GM18498 (cell line): ENCODE data around the gene NKRF.
"Not testable (repeated sequence)": the region's sequence is repeated elsewhere in the genome, so short reads cannot be mapped to it uniquely, and the experiment has no call there.

Experiments used
- ATAC-seq: cut with Tn5 transposase; IDR thresholded peaks from one replicate; pipeline ENCODE4 v1.9.1; 2021; ENCODE audit warnings: mild to moderate bottlenecking, moderate library complexity; ENCODE audit not compliant: unreplicated experiment

NKRF gene

DNA sequence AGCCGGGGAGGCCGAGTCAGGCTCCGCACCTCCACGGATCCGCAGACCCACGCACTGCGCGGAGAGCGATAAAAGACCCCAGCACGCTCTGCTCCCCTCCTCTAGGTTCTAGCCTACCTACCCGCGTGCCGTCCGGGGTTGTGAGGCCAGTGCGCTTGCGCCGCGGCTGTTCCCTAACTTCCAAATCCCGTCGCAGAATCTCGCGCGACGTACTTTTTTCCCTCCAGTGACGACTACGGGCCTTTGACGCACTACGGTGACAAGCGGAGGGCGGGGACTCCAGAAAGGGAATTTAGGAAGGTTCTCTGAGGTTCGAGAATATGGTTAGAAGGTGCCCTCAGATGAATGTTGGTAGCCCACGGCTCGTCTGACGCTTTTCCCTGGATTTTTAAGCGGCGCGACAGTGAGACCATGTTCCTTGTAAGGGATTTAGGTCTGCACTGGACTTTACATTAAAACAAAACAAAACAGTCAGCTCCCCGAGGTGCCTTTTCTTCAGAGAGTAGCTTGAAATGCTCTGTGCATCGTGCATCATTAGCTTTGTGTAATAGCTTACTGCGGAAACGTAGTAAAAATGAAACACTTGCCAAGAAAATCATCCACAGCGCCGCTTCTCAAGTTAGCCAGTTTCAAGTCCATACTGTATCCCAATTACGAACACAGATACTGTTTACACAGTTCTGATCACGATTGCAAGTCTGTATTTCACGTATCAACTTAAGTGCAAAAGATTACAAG, at the start of gene NKRF:
TSS of gene NKRF (minus strand) at position 145 of the 738 bp plus-strand sequence.
- ATAC-seq, result peak; percentile 83

DNA sequence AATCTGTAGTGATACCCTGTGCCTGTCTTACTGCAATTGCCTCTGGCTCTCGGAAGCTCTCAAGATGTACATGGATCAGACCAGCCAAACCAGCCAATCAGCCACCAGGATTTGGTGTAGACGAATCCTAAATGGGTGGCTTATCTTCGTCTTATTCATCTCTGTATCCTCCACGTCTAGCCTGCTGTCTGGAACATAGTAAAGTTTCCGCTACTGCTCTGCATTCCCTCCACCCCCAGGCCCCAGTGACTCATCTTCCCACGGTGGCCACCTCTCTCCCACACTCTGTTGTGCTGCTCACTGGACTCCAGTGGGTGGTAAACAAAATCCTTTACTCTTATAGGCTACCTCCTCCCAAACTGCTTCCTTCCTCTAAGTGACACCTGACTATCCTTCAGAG, 48.9 kb upstream of the NKRF start:
- no peak for ATAC-seq

DNA sequence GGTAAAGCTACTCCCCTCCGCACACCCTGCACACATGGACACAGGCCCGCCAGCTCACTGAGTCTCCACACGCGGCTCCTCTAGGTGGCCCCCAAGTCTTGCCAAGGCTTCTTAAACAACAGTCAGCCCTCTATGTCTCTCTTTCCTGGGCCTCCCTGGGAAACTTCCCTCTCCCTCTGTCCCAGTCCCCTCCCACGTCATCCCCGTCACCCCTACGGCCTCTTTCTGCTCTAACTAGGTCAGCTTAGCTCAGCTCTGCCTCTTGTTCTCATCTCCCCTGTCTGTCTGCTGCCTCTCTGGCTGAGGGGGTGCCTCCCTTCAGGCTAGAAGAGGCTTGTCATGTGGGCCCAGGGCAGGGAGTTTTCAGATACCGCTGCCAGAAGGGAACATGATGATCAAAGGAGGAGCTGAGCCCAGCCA, 47.9 kb upstream of the NKRF start:
- no peak for ATAC-seq

DNA sequence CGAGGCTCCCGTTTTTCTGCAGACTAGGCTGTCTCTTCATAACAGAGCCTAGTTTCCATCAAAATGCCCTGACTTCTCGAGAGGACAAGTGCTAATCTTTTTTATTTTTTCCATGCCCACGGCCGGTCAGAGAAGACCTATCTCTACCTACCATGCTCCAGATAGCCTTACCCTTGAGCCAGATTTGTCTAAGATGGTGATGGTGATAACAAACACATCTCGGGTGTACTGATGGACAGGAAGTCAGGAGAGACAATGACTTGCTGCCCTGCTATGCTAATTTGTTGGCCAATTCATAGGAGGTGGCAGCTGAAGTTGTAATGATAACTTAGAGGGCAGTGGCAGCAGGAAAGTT, 42.2 kb upstream of the NKRF start:
- ATAC-seq, result peak; percentile 15

DNA sequence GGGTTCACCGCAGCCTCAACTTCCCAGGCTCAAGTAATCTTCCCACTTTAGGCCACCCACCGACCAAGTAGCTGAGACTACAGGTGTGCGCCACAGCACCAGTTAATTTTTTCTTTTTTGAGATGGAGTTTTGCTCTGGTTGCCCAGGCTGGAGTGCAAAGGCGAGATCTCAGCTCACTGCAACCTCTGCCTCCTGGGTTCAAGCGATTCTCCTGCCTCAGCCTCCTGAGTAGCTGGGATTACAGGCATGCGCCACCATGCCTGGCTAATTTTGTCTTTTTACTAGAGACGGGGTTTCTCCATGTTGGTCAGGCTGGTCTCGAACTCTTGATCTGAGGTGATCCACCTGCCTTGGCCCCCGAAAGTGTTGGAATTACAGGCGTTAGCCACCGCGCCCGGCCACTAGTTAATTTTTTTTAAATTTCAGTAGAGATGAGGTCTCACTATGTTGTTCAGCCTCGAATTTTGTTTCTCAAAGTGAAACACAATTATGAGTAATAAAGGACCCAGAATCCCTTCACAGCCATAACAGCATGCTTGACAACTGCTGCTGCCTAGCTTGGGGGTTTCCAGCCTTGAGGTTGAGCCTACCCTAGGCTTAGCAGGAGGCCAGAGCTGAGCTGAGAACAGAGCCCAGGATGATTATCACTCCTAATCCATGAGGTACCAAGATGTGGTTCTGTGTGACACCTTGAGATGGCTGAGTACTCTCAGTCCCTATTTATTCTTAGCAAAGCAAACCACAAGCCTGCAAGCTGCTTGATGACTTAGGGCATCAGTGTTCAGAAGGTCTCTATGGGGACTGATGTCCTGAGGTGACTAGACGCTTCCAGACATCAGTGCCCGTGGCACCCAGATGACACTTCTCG, 41.6 kb upstream of the NKRF start:
- ATAC-seq, result peak; percentile 95

DNA sequence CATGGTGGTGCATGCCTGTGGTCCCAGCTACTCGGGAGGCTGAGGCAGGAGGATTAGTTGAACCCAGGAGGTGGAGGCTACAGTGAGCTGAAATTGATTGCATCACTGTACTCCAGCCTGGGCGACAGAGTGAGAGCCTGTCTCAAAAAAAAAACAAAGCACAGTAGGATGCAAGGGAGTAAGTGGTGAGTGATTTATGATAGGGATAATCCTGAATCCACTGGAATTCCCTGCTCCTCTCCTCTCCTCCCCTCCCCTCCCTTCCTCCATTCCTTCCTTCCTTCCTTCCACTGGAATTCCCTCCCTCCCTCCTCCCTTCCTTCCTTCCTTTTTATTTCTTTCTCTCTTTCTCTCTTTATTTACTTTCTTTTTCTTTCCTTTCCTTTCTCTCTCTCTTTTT, 40.9 kb upstream of the NKRF start:
- no peak for ATAC-seq

DNA sequence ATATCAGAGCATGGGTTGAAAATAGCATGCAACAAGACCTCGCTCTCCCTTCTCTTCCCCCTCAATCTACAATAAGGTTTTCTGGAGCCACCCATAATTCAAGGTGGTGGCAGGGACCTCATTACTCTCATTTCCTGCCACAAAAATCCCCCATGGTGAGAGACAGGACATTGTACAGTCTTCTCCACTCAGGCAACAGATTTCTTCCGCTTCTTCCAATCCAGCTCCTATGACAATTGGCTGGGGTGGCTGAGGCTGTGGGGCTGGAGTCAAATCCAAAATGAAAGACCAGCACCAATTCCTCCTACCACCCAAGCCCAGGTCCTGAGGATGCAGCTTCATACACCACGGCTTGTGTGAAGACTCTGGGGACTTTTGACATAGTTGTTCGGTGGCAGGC, 40.3 kb upstream of the NKRF start:
- ATAC-seq, result no peak

DNA sequence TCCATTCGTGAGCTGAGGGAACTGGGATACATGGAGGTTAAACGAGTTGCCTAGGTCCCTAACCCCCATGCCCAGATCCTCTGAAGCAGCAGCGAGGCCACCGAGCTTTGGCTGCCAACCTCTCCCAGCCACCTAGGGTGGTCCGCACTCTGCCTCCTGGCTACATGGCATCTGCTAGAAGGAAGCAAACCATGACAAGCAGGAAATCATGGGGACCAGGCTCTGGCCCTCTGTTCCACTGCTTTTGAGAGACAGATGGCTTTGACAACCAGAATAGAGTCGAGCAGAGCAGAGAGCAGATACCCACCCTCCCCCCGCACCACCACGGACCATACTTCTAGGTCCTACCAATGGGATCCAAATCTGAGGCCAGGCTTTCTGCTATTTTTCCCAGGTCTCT, 37.5 kb upstream of the NKRF start:
- ATAC-seq, result no peak

DNA sequence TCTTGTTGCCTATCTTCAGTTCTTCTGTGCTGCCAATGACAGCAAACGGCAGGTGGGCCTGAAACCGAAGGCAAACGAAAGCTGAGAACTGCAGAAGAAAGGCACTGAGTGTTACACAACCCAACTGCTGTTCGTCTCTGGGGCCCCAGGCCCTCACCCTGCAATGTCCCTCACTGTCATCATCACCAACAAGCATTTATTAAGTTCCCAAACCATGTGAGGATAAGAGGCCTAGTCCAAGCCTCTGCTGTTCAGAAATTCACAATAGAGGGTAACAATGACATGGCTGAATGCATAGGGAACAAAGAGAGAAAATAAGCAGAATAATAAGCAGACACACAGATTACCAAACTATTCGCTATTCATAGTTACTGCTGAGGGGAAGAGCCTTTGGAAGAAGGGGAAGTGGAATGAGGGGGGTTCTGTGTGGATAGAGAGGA, 34.5 kb upstream of the NKRF start:
- no peak for ATAC-seq

DNA sequence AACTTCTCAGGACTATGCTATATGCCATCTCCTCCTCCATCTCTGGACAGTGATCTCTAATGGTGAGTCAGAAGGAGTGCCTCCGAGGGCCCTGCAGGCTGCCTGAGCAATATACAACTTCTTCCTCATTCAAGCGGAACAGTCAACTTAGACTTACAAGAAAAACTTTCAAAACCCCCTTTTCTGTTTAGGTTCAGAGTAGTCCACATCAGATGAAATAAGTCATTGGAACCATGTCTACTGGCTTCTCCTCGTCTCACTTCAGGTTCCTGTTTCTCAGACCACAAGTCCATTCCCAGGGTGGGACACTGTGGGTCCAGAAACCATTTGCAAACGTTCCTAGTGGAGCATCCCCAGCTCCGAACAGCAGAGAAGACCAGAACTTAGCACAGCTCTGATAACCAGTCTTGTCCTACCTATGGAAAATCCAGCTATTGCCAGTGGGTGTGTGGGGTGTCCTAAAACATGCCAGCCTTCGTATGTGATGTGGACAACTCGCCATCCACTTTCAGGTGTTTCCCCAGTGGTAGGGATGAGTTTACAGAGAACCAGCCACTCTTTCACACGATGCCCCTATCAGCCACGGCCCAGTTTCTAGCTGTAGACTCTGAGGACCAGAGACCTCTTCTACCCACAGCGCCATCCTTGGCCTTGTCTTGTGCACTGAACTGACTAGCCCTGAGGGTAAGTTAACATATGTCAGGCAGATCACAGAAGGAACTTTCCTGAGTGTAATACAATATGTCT, 32.7 kb upstream of the NKRF start:
- ATAC-seq, result peak; percentile 69

DNA sequence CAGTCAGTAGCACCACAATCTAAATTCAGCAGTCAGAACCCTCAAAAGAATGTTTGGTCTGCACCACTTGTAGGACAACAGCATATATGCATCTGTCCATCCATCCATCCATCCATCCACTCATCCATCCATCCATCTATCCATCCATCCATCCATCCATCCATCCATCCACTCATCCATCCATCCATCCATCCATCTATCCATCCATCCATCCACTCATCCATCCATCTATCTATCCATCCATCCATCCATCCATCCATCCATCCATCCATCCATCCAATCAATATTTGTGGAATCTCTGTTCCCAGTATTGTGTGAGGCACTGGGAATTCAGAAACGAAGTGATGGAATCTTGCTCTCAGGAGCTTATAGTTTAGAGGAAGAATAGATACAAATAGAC, 31.2 kb upstream of the NKRF start:
- ATAC-seq, result not testable (repeated sequence)

DNA sequence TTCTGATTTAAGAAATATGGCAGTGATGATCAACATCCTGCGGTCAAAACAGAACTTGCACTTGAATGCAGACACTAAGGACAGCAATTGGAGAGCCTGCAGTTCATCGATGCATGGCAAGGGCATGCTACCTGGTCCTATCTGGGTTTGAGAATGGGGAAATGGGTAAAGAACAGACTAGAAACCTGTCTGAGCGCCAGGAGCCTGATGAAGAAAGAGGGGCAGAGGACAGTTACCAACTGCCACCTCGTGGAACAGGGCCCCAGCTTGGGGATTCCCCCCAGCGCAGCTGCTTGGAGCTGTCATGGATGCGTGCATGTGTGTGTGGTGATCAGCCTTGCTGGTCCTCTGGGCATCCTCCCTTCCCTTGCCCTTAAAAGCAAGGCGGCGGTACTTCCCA, 30.2 kb upstream of the NKRF start:
- peak; percentile 63 for ATAC-seq

DNA sequence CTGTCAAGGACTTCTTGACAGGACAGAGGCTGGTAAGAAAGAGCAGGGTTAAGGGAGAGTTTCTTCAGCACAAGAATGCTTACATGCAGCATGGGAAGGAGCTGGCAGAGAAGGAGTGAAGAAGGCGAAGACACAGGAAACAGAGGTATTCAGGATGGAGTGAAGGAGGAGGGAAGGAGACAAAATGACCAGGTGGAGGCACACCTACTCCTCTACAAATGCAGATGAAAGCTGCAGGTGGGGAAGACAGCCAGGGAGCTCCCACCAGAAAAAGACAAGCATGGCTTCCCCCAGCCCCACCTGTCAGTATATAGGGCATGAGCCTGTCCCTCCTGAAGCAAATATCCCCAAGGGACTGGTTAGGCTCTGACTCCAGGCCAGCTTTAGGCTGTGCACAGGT, 29.6 kb upstream of the NKRF start:
- ATAC-seq, result no peak

DNA sequence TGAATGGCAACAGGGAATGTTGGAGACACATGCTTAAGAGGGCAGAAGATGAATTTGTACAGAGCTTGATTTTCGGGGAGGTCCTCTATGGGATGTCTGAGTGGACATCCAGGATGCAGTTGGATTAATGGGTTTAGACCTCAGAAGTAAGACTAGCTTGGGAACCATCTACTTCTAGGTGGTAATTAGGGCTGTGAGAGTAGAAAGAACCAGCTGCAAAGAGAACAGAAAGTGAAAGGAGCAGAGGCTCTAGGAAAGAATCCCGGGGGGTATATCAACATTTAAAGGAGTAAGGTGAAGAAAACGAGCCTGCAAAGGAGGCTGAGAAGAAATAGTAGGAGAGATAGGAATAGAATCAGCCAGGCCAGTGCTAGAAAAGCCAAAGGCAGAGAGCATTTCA, 29.0 kb upstream of the NKRF start:
- ATAC-seq, result no peak

DNA sequence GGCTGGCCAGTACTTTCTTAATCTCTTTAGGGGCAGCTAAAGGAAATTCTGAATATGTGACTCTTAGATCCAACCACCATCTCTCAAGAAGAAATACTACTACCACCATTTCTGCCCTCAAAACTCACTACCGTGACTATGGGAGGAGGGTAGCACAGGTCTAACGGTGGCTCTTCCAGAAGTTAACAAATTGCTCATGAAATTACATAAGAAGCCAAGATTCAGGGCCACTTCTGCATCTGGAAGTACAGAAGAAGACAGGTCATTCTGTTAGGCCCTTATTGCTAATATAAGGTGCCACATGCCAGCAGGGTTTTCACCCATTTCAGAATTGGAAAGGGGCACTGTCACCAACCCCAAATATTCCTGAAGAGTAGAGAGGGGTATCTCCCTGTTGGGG, 19.6 kb upstream of the NKRF start:
- ATAC-seq, result no peak

DNA sequence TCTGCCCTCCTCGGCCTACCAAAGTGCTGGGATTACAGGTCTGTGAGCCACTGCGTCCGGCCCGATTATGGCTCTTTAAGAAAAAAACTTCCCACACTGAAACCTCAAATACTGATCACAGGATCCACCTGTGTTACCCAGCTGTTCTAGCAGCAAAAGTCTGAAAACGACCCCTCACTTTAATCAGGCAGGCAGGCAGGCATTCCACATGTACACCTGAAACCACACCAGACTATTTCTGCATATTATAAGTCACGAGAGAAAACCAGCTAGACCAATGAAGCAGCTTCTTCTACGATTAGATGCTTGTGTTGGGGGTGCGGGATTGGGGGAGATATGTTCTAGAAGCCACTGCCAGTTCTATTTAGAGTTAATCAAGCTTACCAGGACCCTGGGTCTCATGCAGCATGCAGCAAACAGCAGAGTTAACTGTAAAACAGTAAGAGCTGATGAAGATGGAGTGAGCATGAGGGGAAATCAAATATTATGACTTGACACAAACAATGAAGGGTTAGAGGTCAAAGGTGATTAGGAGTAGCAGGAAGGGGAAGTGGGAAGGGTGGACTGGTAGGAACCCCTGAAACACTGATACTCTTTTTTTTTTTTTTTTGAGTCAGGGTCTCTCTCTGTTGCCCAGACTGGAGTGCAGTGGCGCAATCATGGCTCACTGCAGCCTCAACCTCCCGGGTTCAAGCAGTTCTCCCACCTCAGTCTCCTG, 18.9 kb upstream of the NKRF start:
- no peak for ATAC-seq

DNA sequence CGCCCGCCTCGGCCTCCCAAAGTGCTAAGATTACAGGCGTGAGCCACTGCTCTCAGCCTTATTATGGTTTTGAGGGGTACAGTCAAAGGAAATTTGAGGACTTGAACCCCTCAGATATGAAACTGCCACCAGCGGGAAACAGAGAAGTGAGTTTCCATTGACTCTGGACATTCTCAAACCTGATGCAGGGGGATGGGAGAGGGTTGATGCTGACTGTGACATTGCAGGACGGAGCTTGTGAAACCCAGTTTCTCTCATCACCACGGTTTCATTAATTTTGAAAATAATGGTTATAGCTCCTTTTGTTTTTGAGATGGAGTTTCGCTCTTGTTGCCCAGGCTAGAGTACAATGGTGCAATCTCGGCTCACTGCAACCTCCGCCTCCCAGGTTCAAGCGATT, 18.2 kb upstream of the NKRF start:
- no peak for ATAC-seq

DNA sequence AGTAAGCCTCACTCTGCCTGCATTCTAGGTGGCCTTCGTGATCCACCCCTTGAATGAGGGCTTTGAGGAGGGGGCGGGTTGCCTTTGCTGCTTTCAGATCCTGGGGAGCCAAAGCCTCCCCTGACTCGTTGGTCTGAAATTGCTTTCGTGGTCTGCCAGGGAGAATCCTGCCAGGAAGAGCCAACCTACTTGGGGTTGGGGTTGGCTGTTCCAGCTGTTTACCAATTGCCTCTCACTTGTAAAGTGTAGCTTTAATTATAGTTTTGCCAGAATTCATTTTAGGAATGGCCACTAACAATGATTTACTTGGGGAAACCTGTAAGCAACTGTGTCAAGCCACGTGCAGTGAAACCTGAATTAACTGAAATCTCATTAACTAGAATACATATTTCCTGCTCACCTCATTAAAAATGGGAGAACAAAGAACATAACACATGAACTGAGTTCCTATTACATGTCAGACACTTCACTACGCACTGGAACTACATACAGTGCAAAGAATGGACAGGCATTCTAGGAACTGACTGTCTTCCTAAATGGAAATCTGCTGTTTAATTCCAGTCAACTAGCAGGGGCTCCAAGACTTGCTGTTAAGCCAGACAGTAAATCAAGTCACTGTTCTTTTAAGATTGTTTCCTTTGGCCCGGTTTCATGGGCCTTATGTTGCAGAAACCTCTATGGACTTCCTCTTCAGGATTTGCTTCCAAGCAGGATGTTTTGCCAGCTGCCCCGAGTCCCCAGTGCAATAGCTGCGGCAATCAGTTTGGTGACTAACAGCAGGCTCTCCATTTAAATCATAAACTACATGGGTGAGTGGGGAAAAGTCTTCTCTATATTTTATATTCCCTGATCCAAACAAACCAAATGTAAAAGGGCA, 16.4 kb upstream of the NKRF start:
- no peak for ATAC-seq

DNA sequence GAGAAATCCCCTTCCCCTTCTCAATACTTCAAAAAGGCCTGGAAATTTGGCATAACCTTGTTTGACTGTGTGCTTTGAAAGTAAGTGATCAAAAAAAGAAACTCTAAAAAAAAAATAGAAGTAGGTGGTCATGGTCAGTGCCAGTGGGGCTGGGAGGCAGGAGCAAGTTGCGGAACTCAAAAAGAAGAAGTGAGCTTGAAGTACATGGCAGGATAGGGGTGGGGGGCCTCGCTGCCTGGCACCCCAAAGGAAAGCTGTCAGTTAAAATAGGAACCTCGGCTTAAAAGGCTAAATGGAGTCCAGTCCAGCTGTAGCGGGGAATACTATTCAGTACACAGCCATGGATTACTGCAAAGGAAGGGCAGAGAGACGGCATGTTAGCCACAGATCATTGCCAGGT, 12.2 kb upstream of the NKRF start:
- no peak for ATAC-seq
